OCI-LY3 (cell line): ENCODE results near the gene TNPO1.

Source experiments
- H2AFZ ChIP-seq: fragments of 200-600, 300-600 bp; shearing (Covaris generic); 2 replicates; pipeline ENCODE4 v1.6.0; 2014; ENCODE audit warnings: antibody characterized with exemption, low read depth, low read length
- H3K27ac ChIP-seq: fragments of 200-600, 300-600 bp; sonication (generic); 2 replicates; pipeline ENCODE4 v1.5.1; 2014; ENCODE audit warnings: mild to moderate bottlenecking, low read length, moderate library complexity, mixed read lengths
- H3K27me3 ChIP-seq: fragments of 200-600, 300-600 bp; sonication (generic); 2 replicates; pipeline ENCODE4 v1.6.1; 2014; ENCODE audit warnings: low read depth, low read length, mixed read lengths
- H3K36me3 ChIP-seq: fragments of 200-600, 300-600 bp; sonication (generic); replicated peaks from 2 replicates; pipeline ENCODE3; 2014; ENCODE audit warnings: low read depth, low read length, mixed read lengths
- H3K4me1 ChIP-seq: fragments of 300-600, 200-600 bp; sonication (generic); 2 replicates; pipeline ENCODE4 v1.6.1; 2014; ENCODE audit warnings: low read length, mixed read lengths
- H3K4me2 ChIP-seq: fragments of 200-600, 300-600 bp; sonication (generic); 2 replicates; pipeline ENCODE4 v1.6.1; 2014; ENCODE audit warnings: low read length, mixed read lengths
- H3K4me3 ChIP-seq: fragments of 300-600, 200-600 bp; sonication (generic); 2 replicates; pipeline ENCODE4 v1.5.1; 2014; ENCODE audit warnings: antibody characterized with exemption, mild to moderate bottlenecking, low read length, moderate library complexity
- H3K79me2 ChIP-seq: fragments of 300-600, 200-600 bp; shearing (Covaris generic); 2 replicates; pipeline ENCODE4 v1.6.1; 2014; ENCODE audit warnings: mild to moderate bottlenecking, low read length, mixed read lengths
- H3K9ac ChIP-seq: fragments of 300-600, 200-600 bp; shearing (Covaris generic); 2 replicates; pipeline ENCODE4 v1.6.0; 2014; ENCODE audit warnings: mild to moderate bottlenecking, low read length, moderate library complexity
- H3K9me3 ChIP-seq: fragments of 200-600, 300-600 bp; shearing (Covaris generic); 2 replicates; pipeline ENCODE4 v1.6.1; 2014; ENCODE audit warnings: low read length, mixed read lengths; ENCODE audit not compliant: insufficient read depth
- H4K20me1 ChIP-seq: fragments of 200-600, 300-600 bp; sonication (generic); 2 replicates; pipeline ENCODE4 v1.6.1; 2016; ENCODE audit warnings: low read length, mixed read lengths; ENCODE audit not compliant: insufficient read depth
- CTCF ChIP-seq: fragments of 200-600, 300-600 bp; sonication (generic); IDR thresholded peaks from 2 replicates; pipeline ENCODE4 v1.5.1; 2014; ENCODE audit warnings: antibody characterized with exemption, low read length, low read depth
- EZH2phosphoT487 ChIP-seq: fragments of 200-600 bp; shearing (Covaris generic); IDR thresholded peaks from 2 replicates; pipeline ENCODE4 v1.6.1; 2018; ENCODE audit warnings: antibody characterized with exemption, mixed run types, low read depth

TNPO1 gene

GRCh38 chr5:72779520-72779919 is 36.9 kb upstream of the TNPO1 start:
- no peaks in the 10 kb centered on the region for H4K20me1 ChIP-seq
- H2AFZ ChIP-seq, result no peak overlapping the region
- no peak overlapping the region for H3K4me2 ChIP-seq
- no peak overlapping the region for H3K9ac ChIP-seq
- H3K27ac ChIP-seq, result no peak overlapping the region
- no peak for TF ChIP-seq EZH2phosphoT487
- no peaks in the 10 kb centered on the region for H3K9me3 ChIP-seq
- H3K27me3 ChIP-seq, result no peaks in the 10 kb centered on the region
- no peaks in the 10 kb centered on the region for H3K36me3 ChIP-seq
- no peaks in the 10 kb centered on the region for H3K79me2 ChIP-seq
- H3K4me3 ChIP-seq, result no peak overlapping the region
- no peaks in the 10 kb centered on the region for H3K4me1 ChIP-seq

- no peaks in the 10 kb centered on the region for H3K79me2 ChIP-seq
- no peaks in the 10 kb centered on the region for H3K4me1 ChIP-seq
- no peak overlapping the region for H3K4me3 ChIP-seq
- no peaks in the 10 kb centered on the region for H4K20me1 ChIP-seq
- H3K27ac ChIP-seq, result no peak overlapping the region
- no peak overlapping the region for H3K9ac ChIP-seq
- H3K9me3 ChIP-seq, result no peaks in the 10 kb centered on the region
- no peak overlapping the region for H2AFZ ChIP-seq
- no peaks in the 10 kb centered on the region for H3K36me3 ChIP-seq
- TF ChIP-seq CTCF (no peak), EZH2phosphoT487 (no peak)
- no peaks in the 10 kb centered on the region for H3K27me3 ChIP-seq
- H3K4me2 ChIP-seq, result no peak overlapping the region
Observed at GRCh38 chr5:72783354-72783753, 33.1 kb upstream of the TNPO1 start.

GRCh38 chr5:72784129-72784528 is 32.3 kb upstream of the TNPO1 start:
- Histone ChIP-seq H4K20me1 (no peaks in the 10 kb centered on the region), H2AFZ (no peak overlapping the region), H3K4me1 (no peaks in the 10 kb centered on the region), H3K79me2 (no peaks in the 10 kb centered on the region), H3K36me3 (no peaks in the 10 kb centered on the region), H3K4me2 (no peak overlapping the region), H3K9me3 (no peaks in the 10 kb centered on the region), H3K27ac (no peak overlapping the region), H3K4me3 (no peak overlapping the region), H3K9ac (no peak overlapping the region), H3K27me3 (no peaks in the 10 kb centered on the region)
- TF ChIP-seq EZH2phosphoT487 (no peak), CTCF (no peak)

GRCh38 chr5:72785801-72786200 is 30.7 kb upstream of the TNPO1 start:
- H3K27ac ChIP-seq, result no peak overlapping the region
- no peaks in the 10 kb centered on the region for H3K27me3 ChIP-seq
- no peaks in the 10 kb centered on the region for H3K9me3 ChIP-seq
- no peak overlapping the region for H3K9ac ChIP-seq
- no peak overlapping the region for H3K4me2 ChIP-seq
- H3K36me3 ChIP-seq, result no peaks in the 10 kb centered on the region
- H3K4me1 ChIP-seq, result no peaks in the 10 kb centered on the region
- H3K79me2 ChIP-seq, result no peaks in the 10 kb centered on the region
- TF ChIP-seq CTCF, result no peak
- TF ChIP-seq EZH2phosphoT487, result no peak
- H3K4me3 ChIP-seq, result no peak overlapping the region
- no peak overlapping the region for H2AFZ ChIP-seq
- H4K20me1 ChIP-seq, result no peaks in the 10 kb centered on the region

GRCh38 chr5:72786676-72787075 is 29.8 kb upstream of the TNPO1 start:
- Histone ChIP-seq H3K4me2 (no peak overlapping the region), H3K4me1 (no peaks in the 10 kb centered on the region), H3K27ac (no peak overlapping the region), H3K9me3 (no peaks in the 10 kb centered on the region), H4K20me1 (no peaks in the 10 kb centered on the region), H3K79me2 (no peaks in the 10 kb centered on the region), H3K4me3 (no peak overlapping the region), H3K27me3 (no peaks in the 10 kb centered on the region), H3K36me3 (no peaks in the 10 kb centered on the region), H3K9ac (no peak overlapping the region), H2AFZ (no peak overlapping the region)
- no peak for TF ChIP-seq CTCF
- no peak for TF ChIP-seq EZH2phosphoT487
